CD4-positive, alpha-beta T cell (primary cell): Measurements from ENCODE around the gene PDE8A. TPM values are rescaled to one million over a fixed set of nuclear protein-coding genes. Genes with fewer than 3 reads are reported as not detected.

Experiments used
- ATAC-seq: fragments of 200-7000 bp; cut with Tn5 transposase; one replicate; pipeline ENCODE4 v1.10.0; 2022; ENCODE audit warnings: mild to moderate bottlenecking; ENCODE audit not compliant: poor library complexity
- CTCF ChIA-PET: fragments of 350-600 bp; sonication (Branson Sonifier 250); formaldehyde crosslinking; loops from one replicate; lab custom pipeline; 2021; ENCODE audit warnings: antibody characterized with exemption, inconsistent platforms; lab: Charles Lee
- POLR2A ChIA-PET: fragments of 350-600 bp; sonication (Branson Sonifier 250); formaldehyde crosslinking; loops from one replicate; lab custom pipeline; 2021; ENCODE audit warnings: antibody characterized with exemption, inconsistent platforms; lab: Charles Lee
- DNase-seq, 14 experiments: peaks; one replicate each; pipeline ENCODE4 v3.0.0-alpha.2; 2013 to 2020; ENCODE audit warnings: mixed read lengths in 2 of 14
- H3K27ac ChIP-seq, 2 donors: one replicate each; pipeline versions ENCODE4 v1.5.1 to v1.7.0; 2013; ENCODE audit warnings: low read length in 2 of 2, low read depth in 1 of 2, mild to moderate bottlenecking in 1 of 2
- H3K27me3 ChIP-seq, 2 experiments: 1 replicate in 1 of 2; 2 replicates in 1 of 2; pipeline versions ENCODE4 v1.6.1 to v1.7.0; 2013; ENCODE audit warnings: low read length in 2 of 2, control low read depth in 1 of 2, mild to moderate bottlenecking in 1 of 2, moderate library complexity in 1 of 2; ENCODE audit not compliant: insufficient read depth in 2 of 2, control insufficient read depth in 1 of 2
- H3K36me3 ChIP-seq: one replicate; pipeline ENCODE4 v1.6.1; 2013; ENCODE audit warnings: low read length, control low read depth; ENCODE audit not compliant: insufficient read depth
- H3K4me1 ChIP-seq: one replicate; pipeline ENCODE4 v1.6.1; 2013; ENCODE audit warnings: low read length, control low read depth; ENCODE audit not compliant: insufficient read depth
- H3K4me3 ChIP-seq: one replicate; pipeline ENCODE4 v1.5.1; 2013; ENCODE audit warnings: mild to moderate bottlenecking, low read length, moderate library complexity
- H3K9me3 ChIP-seq, 2 experiments: 1 replicate in 1 of 2; 2 replicates in 1 of 2; pipeline versions ENCODE4 v1.6.1 to v1.7.0; 2013; ENCODE audit warnings: low read length in 2 of 2, mild to moderate bottlenecking in 2 of 2, control low read depth in 1 of 2, moderate library complexity in 1 of 2; ENCODE audit not compliant: control insufficient read depth in 1 of 2, insufficient read depth in 1 of 2
- H3K27ac Mint-ChIP-seq: one replicate; pipeline ENCODE4 v1.8.0; 2020; ENCODE audit warnings: mixed read lengths
- H3K27me3 Mint-ChIP-seq: one replicate; pipeline ENCODE4 v1.8.0; 2021; ENCODE audit warnings: mixed read lengths
- H3K36me3 Mint-ChIP-seq: one replicate; pipeline ENCODE4 v1.8.0; 2021; ENCODE audit warnings: low read depth, mixed read lengths
- H3K4me1 Mint-ChIP-seq: one replicate; pipeline ENCODE4 v1.8.0; 2021; ENCODE audit warnings: low read depth, mixed read lengths
- H3K4me3 Mint-ChIP-seq: one replicate; pipeline ENCODE4 v1.8.0; 2020; ENCODE audit warnings: mild to moderate bottlenecking, mixed read lengths
- H3K9me3 Mint-ChIP-seq: one replicate; pipeline ENCODE4 v1.8.0; 2020; ENCODE audit warnings: mixed read lengths
- CTCF ChIP-seq: fragments of 200-600 bp; IDR thresholded peaks from one replicate; pipeline ENCODE4 v1.8.0; 2022; ENCODE audit warnings: antibody characterized with exemption, mild to moderate bottlenecking
- intact Hi-C, 2 experiments: fragments of 100-400 bp; cut with DNase I in 1 of 2; cut with micrococcal nuclease in 1 of 2; formaldehyde crosslinking; loops; one replicate each; pipeline versions ENCODE4 v1.15.1 to v1.9.0; 2023 to 2025; cut with DNase I, micrococcal nuclease
- total RNA-seq, 174 experiments: library from RNA in 2 of 174; stranded (reverse) in 2 of 174; gene quantifications; one replicate each; pipeline ENCODE4 v1.2.3 and lab custom pipeline; 2021 to 2026

The PDE8A gene
- total RNA-seq, 2 experiments from 2014 or later = 29.8 to 34.3 TPM

- no peak for ATAC-seq
- H3K4me3 ChIP-seq = no peak overlapping the region
- POLR2A ChIA-PET = interaction anchor here (0.9 to 5.1 kb wide), 5 partner anchors 13 to 66 kb away, joined by 3 to 36 read pairs (median 4); partner anchors contain the start of gene PDE8A
- no peaks in the 10 kb centered on the region for H3K4me1 ChIP-seq
- no peaks in the 10 kb centered on the region for H3K9me3 ChIP-seq
- no peak overlapping the region for H3K4me3 Mint-ChIP-seq
- peaks cover 42% of the 10 kb centered on the region for H3K4me1 Mint-ChIP-seq
- DNase-seq = no peak
- intact Hi-C loops = loop anchor here (1.0 to 5.0 kb wide), 3 partner anchors 58 to 458 kb away; no protein-coding TSS in a partner anchor
- CTCF ChIA-PET = interaction anchor here (0.7 to 1.6 kb wide), 3 partner anchors 32 to 376 kb away, joined by 3 read pairs; no protein-coding TSS in a partner anchor
- no peaks in the 10 kb centered on the region for H3K27me3 Mint-ChIP-seq
- H3K9me3 Mint-ChIP-seq = no peaks in the 10 kb centered on the region
- TF ChIP-seq CTCF = no peak
- no peaks in the 10 kb centered on the region for H3K27me3 ChIP-seq
- H3K27ac Mint-ChIP-seq = peak overlapping the region; percentile 3
- no peaks in the 10 kb centered on the region for H3K36me3 Mint-ChIP-seq
- no peaks in the 10 kb centered on the region for H3K36me3 ChIP-seq
- no peak overlapping the region for H3K27ac ChIP-seq
Observed at GRCh38 chr15:85044894-85045293, 63.2 kb downstream of the PDE8A start.

GRCh38 chr15:85045615-85046014, 64.0 kb downstream of the PDE8A start:
- H3K27me3 Mint-ChIP-seq = no peaks in the 10 kb centered on the region
- H3K27me3 ChIP-seq = no peaks in the 10 kb centered on the region
- no peak overlapping the region for H3K4me3 Mint-ChIP-seq
- H3K4me3 ChIP-seq = no peak overlapping the region
- no peaks in the 10 kb centered on the region for H3K9me3 Mint-ChIP-seq
- no peaks in the 10 kb centered on the region for H3K4me1 ChIP-seq
- CTCF ChIA-PET = interaction anchor here (0.7 to 1.6 kb wide), 4 partner anchors 33 to 425 kb away, joined by 3 read pairs; no protein-coding TSS in a partner anchor
- H3K36me3 Mint-ChIP-seq = no peaks in the 10 kb centered on the region
- ATAC-seq (no peak), DNase-seq (no peak)
- no peak overlapping the region for H3K27ac ChIP-seq
- TF ChIP-seq CTCF = no peak
- POLR2A ChIA-PET = interaction anchor here (1.2 to 5.1 kb wide), 3 partner anchors 63 to 475 kb away, joined by 3 to 36 read pairs (median 4); partner anchors contain the start of gene PDE8A
- H3K36me3 ChIP-seq = no peaks in the 10 kb centered on the region
- intact Hi-C loops = no loop called here
- H3K9me3 ChIP-seq = no peaks in the 10 kb centered on the region
- H3K4me1 Mint-ChIP-seq = peaks cover 49% of the 10 kb centered on the region
- H3K27ac Mint-ChIP-seq = peak overlapping the region; percentile 3

GRCh38 chr15:85047271-85047948, 65.8 kb downstream of the PDE8A start:
- H3K27ac ChIP-seq = no peak overlapping the region
- ATAC-seq = peak; percentile 63
- H3K4me3 ChIP-seq = no peak overlapping the region
- no peaks in the 10 kb centered on the region for H3K4me1 ChIP-seq
- H3K36me3 Mint-ChIP-seq = no peaks in the 10 kb centered on the region
- H3K9me3 Mint-ChIP-seq = no peaks in the 10 kb centered on the region
- peak in 3 of 14 experiments; percentile 21 to 55 (median 48) for DNase-seq
- ChIA-PET CTCF (interaction anchor here (1.2 kb wide), 1 partner anchor 17 kb away, joined by 3 read pairs; no protein-coding TSS in a partner anchor), POLR2A (interaction anchor here (1.2 to 5.1 kb wide), 2 partner anchors 18 to 67 kb away, joined by 3 to 36 read pairs; partner anchors contain the start of gene PDE8A)
- no peak for TF ChIP-seq CTCF
- H3K9me3 ChIP-seq = no peaks in the 10 kb centered on the region
- no peaks in the 10 kb centered on the region for H3K27me3 ChIP-seq
- intact Hi-C loops = no loop called here
- H3K4me3 Mint-ChIP-seq = no peak overlapping the region
- no peaks in the 10 kb centered on the region for H3K36me3 ChIP-seq
- H3K4me1 Mint-ChIP-seq = peaks cover 55% of the 10 kb centered on the region
- H3K27ac Mint-ChIP-seq = no peak overlapping the region
- H3K27me3 Mint-ChIP-seq = no peaks in the 10 kb centered on the region
